CD1c-positive myeloid dendritic cell (primary cell): Measurements from ENCODE around the gene CHST9.

Experiments
- DNase-seq: peaks from one replicate; pipeline ENCODE4 v3.0.0-alpha.2; 2016; ENCODE audit errors: extremely low spot score

CHST9 gene

DNA sequence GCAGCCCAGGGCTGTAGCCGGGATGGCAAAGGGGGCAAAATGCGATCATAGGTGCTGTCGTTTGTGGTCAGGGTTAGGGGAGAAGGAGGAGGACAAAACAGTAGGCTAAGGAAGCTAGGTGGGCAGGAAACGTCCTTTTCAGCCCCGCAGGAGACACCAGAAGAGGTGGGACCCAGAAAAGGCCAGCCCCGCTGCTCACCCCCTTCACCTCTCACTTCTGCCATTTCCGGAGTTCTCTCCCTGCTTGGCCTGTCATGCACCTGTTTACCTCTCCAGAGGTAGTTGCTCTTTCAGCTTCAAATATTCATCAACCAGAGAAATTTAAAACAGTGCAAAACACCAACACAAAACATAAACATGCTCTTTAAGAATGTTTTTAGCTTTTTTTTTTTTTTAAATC lies 320.4 kb downstream of the CHST9 start:
- DNase-seq: no peak

DNA sequence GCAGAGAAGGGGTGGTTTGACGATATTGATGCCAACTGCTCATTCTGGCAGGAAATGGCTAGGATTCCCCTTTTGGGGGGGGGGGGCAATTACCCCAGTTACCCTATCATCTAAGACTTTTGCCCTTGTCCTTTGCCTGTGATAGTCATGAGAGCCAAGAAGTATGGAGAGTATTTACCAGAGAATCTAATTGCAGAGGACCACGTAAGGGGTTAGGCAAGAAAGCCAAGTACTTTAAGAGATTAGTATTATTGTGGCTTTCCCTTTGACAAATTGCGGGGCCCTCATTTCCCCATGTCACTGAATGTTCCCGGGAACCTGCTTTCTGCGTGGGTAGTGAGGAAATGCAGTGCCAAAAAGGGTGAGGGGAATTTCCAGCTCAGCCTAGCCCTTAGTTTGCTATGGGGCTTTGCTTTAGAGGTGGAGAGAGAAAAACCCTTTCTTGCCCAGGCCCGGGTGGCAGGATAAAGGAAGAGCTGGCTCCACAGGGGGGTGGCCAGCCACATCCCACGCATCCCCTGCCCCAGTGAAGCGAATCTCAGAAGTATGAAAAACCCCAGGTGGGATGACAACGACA lies 321.1 kb downstream of the CHST9 start:
- DNase-seq: no peak

DNA sequence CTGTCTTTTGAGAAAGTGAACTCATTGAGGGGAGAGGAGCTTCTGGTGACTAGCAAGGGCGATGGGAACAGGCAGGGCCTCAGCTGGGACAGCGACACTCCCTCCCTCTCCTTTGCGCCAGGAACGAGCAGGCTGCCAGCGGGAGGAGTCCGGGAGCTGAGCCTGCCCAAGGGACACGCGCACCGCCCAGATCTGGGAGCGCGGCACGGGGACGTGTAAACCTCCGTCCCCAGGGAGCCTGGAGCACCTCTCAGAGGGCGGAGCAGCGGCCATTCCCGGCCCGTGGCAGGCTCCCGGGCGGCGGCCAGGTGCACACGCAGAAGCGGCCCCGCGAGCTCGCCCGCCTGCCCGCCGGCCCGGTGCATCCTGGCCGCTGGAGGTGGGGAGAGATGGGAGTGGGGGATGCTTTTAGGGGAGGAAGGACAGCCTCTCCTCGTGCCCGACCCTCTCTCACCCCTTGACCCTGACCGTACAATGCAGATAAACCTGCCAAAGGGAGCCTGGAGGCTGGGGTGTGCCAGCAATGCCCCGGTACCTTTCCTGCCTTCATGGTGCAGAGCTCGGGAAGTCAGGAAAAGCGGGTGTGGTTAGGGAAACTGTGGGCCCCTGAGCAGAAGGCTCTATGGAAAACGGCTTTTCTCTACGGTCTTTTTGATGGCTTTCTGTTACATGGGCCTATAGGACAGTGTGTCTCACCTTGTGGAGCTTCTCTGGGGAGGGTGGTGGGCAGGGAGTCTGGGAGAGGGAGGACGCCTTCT lies 321.8 kb downstream of the CHST9 start:
- DNase-seq: no peak

DNA sequence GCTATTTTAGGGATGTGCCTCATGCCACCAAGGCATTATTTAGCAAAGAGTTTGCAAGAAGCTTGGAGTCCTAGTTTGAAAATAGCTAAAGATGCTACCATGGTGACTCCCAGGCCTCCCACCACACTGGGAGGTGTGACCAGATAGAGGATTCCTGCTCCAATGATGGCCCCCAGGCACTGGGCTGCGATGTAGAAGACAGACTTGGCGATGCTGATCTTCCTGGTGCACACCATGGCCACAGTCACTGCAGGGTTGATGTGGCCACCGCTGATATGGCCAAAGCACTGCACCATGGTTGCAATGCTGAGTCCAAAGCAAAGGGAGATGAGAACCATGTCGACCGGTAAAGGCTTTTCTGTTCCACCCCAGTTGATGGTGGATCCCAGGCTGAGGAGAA lies 323.0 kb downstream of the CHST9 start:
- no peak for DNase-seq
